Activated gamma-delta T cell treated with anti-CD3 and anti-CD28 coated beads, Interleukin-2, amount 50 U/mL, for 16 hours (primary cell): ENCODE results near the gene KIF5C.

Experiments
- DNase-seq: peaks from one replicate; pipeline ENCODE4 v3.0.0-alpha.2; 2020; ENCODE audit warnings: low read depth

KIF5C gene

GRCh38 chr2:149044500-149044899 is 169.5 kb downstream of the KIF5C start:
- DNase-seq: no peak

GRCh38 chr2:149047118-149047517 is 172.1 kb downstream of the KIF5C start:
- DNase-seq: no peak

GRCh38 chr2:149049142-149049541 is 174.1 kb downstream of the KIF5C start:
- DNase-seq: no peak

- DNase-seq: no peak
These were observed 175.2 kb downstream of the KIF5C start for GRCh38 chr2:149050188-149050587.

GRCh38 chr2:149055751-149056150 is 180.7 kb downstream of the KIF5C start:
- DNase-seq: no peak

GRCh38 chr2:149056541-149057255 is 181.7 kb downstream of the KIF5C start:
- DNase-seq: no peak

- no peak for DNase-seq
These were observed 182.4 kb downstream of the KIF5C start for GRCh38 chr2:149057401-149057800.

- DNase-seq: no peak
These were observed 183.9 kb downstream of the KIF5C start for GRCh38 chr2:149058936-149059335.

- DNase-seq: no peak
These were observed 184.8 kb downstream of the KIF5C start for GRCh38 chr2:149059822-149060221.

GRCh38 chr2:149061133-149061745 is 186.2 kb downstream of the KIF5C start:
- no peak for DNase-seq

GRCh38 chr2:149062531-149062930 is 187.5 kb downstream of the KIF5C start:
- no peak for DNase-seq

GRCh38 chr2:149063177-149063576 is 188.2 kb downstream of the KIF5C start:
- no peak for DNase-seq

GRCh38 chr2:149064365-149064841 is 189.4 kb downstream of the KIF5C start:
- no peak for DNase-seq

GRCh38 chr2:149064856-149065630 is 190.0 kb downstream of the KIF5C start:
- no peak for DNase-seq

- DNase-seq: no peak
These were observed 193.4 kb downstream of the KIF5C start for GRCh38 chr2:149068225-149068995.

- no peak for DNase-seq
These were observed 194.2 kb downstream of the KIF5C start for GRCh38 chr2:149068996-149069888.

- DNase-seq: no peak
These were observed 195.8 kb downstream of the KIF5C start for GRCh38 chr2:149070681-149071320.

GRCh38 chr2:149075105-149075504 is 200.1 kb downstream of the KIF5C start:
- no peak for DNase-seq

GRCh38 chr2:149075853-149076252 is 200.8 kb downstream of the KIF5C start:
- DNase-seq: no peak
